Esophagus squamous epithelium (tissue), 5 donors: ENCODE data around the gene CPLX1. TPM values are rescaled to one million over a fixed set of nuclear protein-coding genes. Genes with fewer than 3 reads are reported as not detected.

Experiments used
- DNase-seq: peaks from one replicate; lab custom pipeline; 2025; lab: John Stamatoyannopoulos, UW
- H3K27ac ChIP-seq, 4 donors: fragments of 200-600 bp; sonication (generic); one replicate each; pipeline ENCODE4 v1.5.1; 2016 to 2019; ENCODE audit warnings: mild to moderate bottlenecking in 1 of 4
- H3K27me3 ChIP-seq, 4 donors: fragments of 200-600 bp; sonication (generic); 1 replicate in 3 of 4; 2 replicates in 1 of 4; pipeline versions ENCODE4 v1.5.1 to v1.6.0; 2017 to 2021; ENCODE audit warnings: antibody characterized with exemption in 1 of 4
- H3K36me3 ChIP-seq, 3 donors: fragments of 200-600 bp; sonication (generic); one replicate each; pipeline ENCODE4 v1.5.1; 2016 to 2019
- H3K4me1 ChIP-seq, 3 donors: fragments of 200-600 bp; sonication (generic); one replicate each; pipeline ENCODE4 v1.5.1; 2017 to 2019
- H3K4me3 ChIP-seq, 4 donors: fragments of 200-600 bp; sonication (generic); 1 replicate in 3 of 4; 2 replicates in 1 of 4; pipeline ENCODE4 v1.5.1; 2016 to 2019; ENCODE audit warnings: mild to moderate bottlenecking in 2 of 4, moderate library complexity in 1 of 4
- H3K9me3 ChIP-seq, 3 donors: fragments of 200-600 bp; sonication (generic); one replicate each; pipeline ENCODE4 v1.5.1; 2016 to 2019
- POLR2A ChIP-seq, 4 donors: fragments of 450-650 bp; IDR thresholded peaks; one replicate each; pipeline ENCODE4 v1.6.1; 2017; ENCODE audit warnings: antibody characterized with exemption in 4 of 4, mild to moderate bottlenecking in 4 of 4, moderate library complexity in 3 of 4
- WGBS, 2 donors: methylation state at CpG; one replicate each; pipeline ENCODE4 v1.1.5; 2018; 5-methylcytosine and 5-hydroxymethylcytosine counted together
- intact Hi-C: fragments of 100-400 bp; cut with DNase I; formaldehyde crosslinking; loops from one replicate; pipeline ENCODE4 v1.15.0; 2022
- total RNA-seq, 4 donors: library from RNA; depleted of rRNA; stranded (reverse); fragments of >200 nt; gene quantifications; one replicate each; pipeline ENCODE4 v1.1.0, GENCODE V29; 2016
- TF ChIP-seq, protein P1 (sequence below), 6 experiments: fragments of 450-650 bp in 4 of 6; fragments of 200-600 bp in 2 of 6; sonication (generic) in 2 of 6; IDR thresholded peaks; one replicate each; pipeline ENCODE4 v1.5.1; 2016 to 2019; ENCODE audit warnings: antibody characterized with exemption in 6 of 6, mild to moderate bottlenecking in 4 of 6, moderate library complexity in 4 of 6
- donor health status: DM: yes; HTN: yes; CAD: no.

Gene CPLX1
- total RNA-seq, 4 donors from 2014 or later: 0.44 to 0.57 TPM; not detected in 2

DNA sequence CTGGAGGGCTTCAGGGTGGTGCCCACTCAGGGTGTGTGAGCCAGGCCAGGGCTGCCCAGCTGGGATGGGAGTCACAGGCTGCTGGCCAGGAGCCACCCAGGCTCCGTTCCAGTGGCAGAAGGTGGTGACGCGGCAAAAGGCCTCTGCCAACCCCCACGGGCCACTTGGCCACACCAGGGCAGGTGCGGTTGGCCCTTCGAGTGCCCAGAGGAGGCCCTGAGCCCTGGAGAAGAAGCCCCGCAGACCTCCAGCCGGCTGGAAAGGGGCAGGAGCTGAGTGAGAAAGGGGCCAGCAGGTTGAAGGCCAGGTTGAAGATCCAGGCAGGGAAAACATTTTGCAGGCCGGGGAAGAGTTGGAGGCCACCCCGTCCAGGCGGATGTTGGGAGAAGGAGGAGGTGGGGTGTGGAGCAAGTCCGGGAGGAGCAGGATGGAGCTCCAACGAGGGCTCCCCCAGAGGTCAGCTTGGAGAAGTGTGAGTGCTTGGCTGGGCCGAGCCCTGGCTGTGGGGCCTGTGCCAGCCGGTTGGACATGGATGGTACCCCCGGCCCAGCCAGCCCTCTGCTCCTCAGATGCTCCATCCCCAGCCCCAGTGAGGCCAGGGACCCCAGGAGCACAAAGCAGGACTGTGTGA lies 2.8 kb upstream of the CPLX1 start:
- WGBS, 2 donors: 23 to 39% methylated on average over 9 to 11 of the region's 16 CpGs
- no peak for DNase-seq
- H3K9me3 ChIP-seq: peaks cover 0 to 12% (median 5%) of the 10 kb centered on the region in 3 donors
- intact Hi-C loops: no loop called here
- peaks cover 4 to 25% (median 19%) of the 10 kb centered on the region in 3 donors for H3K4me1 ChIP-seq
- peaks cover 17 to 86% (median 25%) of the 10 kb centered on the region in 4 donors for H3K27me3 ChIP-seq
- no peak for TF ChIP-seq POLR2A (IDR thresholded peaks at IDR 0.05)
- TF ChIP-seq, protein P1, sequence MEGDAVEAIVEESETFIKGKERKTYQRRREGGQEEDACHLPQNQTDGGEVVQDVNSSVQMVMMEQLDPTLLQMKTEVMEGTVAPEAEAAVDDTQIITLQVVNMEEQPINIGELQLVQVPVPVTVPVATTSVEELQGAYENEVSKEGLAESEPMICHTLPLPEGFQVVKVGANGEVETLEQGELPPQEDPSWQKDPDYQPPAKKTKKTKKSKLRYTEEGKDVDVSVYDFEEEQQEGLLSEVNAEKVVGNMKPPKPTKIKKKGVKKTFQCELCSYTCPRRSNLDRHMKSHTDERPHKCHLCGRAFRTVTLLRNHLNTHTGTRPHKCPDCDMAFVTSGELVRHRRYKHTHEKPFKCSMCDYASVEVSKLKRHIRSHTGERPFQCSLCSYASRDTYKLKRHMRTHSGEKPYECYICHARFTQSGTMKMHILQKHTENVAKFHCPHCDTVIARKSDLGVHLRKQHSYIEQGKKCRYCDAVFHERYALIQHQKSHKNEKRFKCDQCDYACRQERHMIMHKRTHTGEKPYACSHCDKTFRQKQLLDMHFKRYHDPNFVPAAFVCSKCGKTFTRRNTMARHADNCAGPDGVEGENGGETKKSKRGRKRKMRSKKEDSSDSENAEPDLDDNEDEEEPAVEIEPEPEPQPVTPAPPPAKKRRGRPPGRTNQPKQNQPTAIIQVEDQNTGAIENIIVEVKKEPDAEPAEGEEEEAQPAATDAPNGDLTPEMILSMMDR (IDR thresholded peaks at IDR 0.05): no peak
- no peaks in the 10 kb centered on the region for H3K36me3 ChIP-seq
- H3K27ac ChIP-seq: no peak overlapping the region
- H3K4me3 ChIP-seq: no peak overlapping the region

DNA sequence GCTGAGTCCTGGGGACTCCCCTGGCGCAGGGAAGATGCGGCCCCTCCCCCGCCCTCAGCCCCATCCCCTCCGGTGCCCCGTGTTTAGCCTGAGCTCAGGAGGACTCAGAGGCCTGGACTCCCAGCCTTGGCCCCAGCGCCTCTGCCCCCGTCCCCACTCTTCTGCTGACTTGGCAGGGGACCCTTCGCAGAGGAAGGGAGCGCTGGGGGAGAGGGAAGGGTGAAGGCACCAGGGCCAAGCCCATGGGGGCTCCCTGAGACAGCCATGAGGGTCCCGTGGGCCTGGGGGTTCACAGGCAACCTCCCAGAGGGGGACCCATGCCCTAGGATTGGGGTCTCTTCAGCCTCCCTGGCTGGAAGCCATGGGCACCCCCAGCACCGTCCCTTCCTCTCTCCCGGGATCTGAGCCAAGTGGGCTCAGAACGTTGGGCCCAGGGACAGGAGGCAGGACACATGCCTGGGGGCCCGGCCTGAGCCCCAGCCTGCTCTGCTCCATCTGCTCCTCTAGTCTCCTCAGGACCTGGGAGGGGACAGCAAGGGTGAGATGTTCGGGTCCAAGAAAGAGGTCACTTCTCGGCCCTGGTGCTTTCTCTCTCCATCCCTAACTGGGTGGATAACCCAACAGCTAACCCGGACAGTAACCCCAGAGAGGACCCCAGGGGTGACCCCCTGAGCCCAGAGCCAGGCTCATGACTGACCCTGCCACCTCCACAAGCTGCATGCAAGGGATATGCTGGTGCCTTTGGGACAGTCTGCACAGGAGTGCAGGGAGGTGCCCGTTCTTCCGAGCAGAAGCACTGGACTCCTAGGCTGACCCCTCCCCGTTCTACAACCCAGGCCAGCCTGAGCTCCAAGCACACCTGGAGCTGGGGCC lies 1.5 kb upstream of the CPLX1 start:
- WGBS, 2 donors: 53 to 64% methylated on average over 3 of the region's 20 CpGs
- Histone ChIP-seq H3K9me3 (peaks cover 0 to 12% (median 5%) of the 10 kb centered on the region in 3 donors), H3K36me3 (no peaks in the 10 kb centered on the region), H3K4me3 (no peak overlapping the region), H3K27ac (no peak overlapping the region), H3K27me3 (peaks cover 17 to 94% (median 29%) of the 10 kb centered on the region in 4 donors), H3K4me1 (peaks cover 4 to 25% (median 19%) of the 10 kb centered on the region in 3 donors)
- DNase-seq: no peak
- intact Hi-C loops: no loop called here
- no peak for TF ChIP-seq POLR2A (IDR thresholded peaks at IDR 0.05)
- TF ChIP-seq, protein P1 (IDR thresholded peaks at IDR 0.05): no peak

DNA sequence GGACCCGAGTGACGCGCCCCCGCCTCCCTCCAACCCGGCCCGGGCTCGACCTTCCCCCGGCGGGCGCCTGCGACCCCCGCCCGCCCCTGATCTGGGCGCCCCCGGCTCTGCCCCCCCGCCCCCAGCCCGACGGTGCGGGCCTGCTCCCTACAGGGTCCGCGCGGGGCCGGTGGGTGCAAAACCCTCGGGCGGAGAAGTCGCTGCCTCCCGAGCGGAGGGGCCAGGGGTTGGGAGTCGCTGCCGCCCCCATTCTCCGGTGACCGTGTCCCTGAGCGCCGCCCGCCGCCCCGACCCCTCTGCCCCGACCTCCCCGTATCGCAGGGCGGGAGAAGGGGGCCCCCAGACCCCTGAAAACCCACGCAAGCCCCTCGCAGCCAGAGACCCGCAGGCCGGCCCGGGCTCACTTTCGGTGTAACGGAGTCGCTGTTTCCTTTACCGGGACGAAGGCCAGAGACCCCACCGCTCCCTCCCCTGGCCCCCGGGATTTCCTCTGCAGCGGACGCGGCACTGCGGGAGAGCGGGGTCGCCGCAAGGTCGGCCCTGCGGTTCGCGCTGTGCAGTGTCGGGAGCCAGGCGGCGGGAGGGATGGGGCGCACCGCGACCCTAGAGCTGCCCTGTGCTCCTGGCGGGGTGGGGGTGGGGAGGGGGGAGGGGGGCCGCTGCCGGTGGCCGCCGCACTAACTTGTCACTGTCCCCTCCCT lies 729 bp upstream of the CPLX1 start:
- H3K4me1 ChIP-seq: peaks cover 4 to 25% (median 19%) of the 10 kb centered on the region in 3 donors
- no peak overlapping the region for H3K27ac ChIP-seq
- WGBS, 2 donors: no CpG with 5 or more reads among the region's 75 CpGs
- H3K36me3 ChIP-seq: no peaks in the 10 kb centered on the region
- H3K27me3 ChIP-seq: peaks cover 17 to 97% (median 29%) of the 10 kb centered on the region in 4 donors
- DNase-seq: no peak
- peaks cover 0 to 5% (median 3%) of the 10 kb centered on the region in 3 donors for H3K9me3 ChIP-seq
- TF ChIP-seq, protein P1 (IDR thresholded peaks at IDR 0.05): no peak
- TF ChIP-seq POLR2A (IDR thresholded peaks at IDR 0.05): no peak
- H3K4me3 ChIP-seq: peak overlapping the region in 2 of 4 donors; percentile 23 to 50
- intact Hi-C loops: no loop called here

DNA sequence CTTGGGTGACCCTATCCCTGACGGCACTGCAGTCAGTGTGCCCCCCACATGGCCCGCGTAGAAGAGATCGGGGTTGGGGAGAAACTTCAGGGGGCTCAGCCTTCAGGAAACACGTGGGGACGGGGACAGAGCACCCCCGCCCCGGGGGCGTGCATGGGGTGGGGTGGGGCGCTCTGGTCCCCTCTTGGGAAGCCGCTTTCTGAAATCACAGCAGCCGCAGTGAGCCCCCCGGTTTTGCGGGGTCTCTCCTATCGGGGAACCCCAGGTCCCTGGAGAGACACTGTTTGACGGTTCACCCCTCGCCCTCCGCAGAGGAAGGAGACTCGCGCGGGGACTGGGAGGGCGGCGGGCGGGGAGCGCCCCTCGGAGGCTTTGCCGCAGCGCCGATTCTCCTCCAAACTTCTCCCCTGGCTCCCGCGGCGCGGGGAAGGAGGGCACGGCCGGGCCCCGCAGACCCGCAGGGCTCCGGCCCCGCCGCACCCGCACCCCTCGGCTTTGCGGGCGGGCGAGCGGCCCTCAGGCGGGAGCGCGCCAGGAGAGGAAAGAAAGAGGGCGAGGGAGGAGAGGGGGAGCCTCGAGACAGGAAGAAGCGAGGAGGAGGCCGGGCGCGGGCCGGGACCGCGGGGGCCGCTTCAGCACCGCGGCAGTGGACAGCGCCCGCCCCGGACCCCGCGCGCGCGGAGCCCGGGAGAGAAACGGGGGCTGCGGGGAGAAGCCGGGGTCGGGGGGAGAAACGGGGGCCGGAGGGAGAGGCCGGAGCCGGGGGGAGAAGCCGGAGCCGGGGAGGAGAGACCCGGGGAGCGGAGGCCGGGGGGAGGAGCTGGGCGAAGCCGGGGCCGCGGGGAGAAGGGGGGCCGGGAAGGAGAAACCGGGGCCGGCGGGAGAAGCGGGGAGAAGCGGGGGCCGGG lies 612 bp downstream of the CPLX1 start:
- 0% methylated on average over 9 of the region's 94 CpGs; no CpG with 5 or more reads in 1 of the 2 donors for WGBS, 2 donors
- intact Hi-C loops: no loop called here
- H3K4me3 ChIP-seq: peak overlapping the region; percentile 25 to 62 (median 38)
- H3K27me3 ChIP-seq: peaks cover 17 to 98% (median 29%) of the 10 kb centered on the region in 4 donors
- TF ChIP-seq, protein P1 (IDR thresholded peaks at IDR 0.05): no peak
- TF ChIP-seq POLR2A (IDR thresholded peaks at IDR 0.05): no peak
- no peak for DNase-seq
- no peak overlapping the region for H3K27ac ChIP-seq
- no peaks in the 10 kb centered on the region for H3K36me3 ChIP-seq
- no peaks in the 10 kb centered on the region for H3K9me3 ChIP-seq
- H3K4me1 ChIP-seq: peaks cover 4 to 25% (median 19%) of the 10 kb centered on the region in 3 donors
